B cell (primary cell): ENCODE data around the gene PAM.

Source experiments
- EZH2 ChIP-seq: IDR thresholded peaks from 2 replicates; pipeline ENCODE4 v1.6.1; 2012; ENCODE audit warnings: borderline replicate concordance, low read depth, mild to moderate bottlenecking, moderate library complexity, low read length; ENCODE audit not compliant: insufficient read depth, poor library complexity, severe bottlenecking
- TF ChIP-seq, protein P1 (sequence below): fragments of 200-600 bp; IDR thresholded peaks from one replicate; pipeline ENCODE4 v1.8.0; 2022; ENCODE audit warnings: antibody characterized with exemption, mild to moderate bottlenecking

DNA sequence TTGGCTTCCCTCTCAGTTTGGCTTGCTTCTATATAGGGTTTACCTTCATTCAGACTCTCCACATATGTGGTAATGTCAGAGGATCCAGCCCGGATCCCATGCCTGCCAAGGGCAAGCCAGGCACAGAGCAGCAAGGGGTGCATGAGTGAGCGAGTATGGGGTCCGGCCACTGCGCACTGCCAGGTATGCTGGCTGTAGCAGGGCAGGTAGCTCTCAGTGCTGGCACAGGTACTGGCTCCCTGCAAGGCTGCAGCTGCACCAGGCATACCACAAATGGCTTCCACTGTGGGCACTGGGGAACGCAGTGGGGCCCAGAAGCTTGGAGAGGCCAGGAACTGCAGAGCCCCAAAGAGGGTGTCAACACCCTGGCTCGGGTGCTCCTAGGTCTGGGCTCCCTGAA, 278.6 kb downstream of the PAM start:
- TF ChIP-seq, protein P1, sequence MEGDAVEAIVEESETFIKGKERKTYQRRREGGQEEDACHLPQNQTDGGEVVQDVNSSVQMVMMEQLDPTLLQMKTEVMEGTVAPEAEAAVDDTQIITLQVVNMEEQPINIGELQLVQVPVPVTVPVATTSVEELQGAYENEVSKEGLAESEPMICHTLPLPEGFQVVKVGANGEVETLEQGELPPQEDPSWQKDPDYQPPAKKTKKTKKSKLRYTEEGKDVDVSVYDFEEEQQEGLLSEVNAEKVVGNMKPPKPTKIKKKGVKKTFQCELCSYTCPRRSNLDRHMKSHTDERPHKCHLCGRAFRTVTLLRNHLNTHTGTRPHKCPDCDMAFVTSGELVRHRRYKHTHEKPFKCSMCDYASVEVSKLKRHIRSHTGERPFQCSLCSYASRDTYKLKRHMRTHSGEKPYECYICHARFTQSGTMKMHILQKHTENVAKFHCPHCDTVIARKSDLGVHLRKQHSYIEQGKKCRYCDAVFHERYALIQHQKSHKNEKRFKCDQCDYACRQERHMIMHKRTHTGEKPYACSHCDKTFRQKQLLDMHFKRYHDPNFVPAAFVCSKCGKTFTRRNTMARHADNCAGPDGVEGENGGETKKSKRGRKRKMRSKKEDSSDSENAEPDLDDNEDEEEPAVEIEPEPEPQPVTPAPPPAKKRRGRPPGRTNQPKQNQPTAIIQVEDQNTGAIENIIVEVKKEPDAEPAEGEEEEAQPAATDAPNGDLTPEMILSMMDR: no peak
- no peak for TF ChIP-seq EZH2
